Measurements from ENCODE around the gene RAP1B. TPM values are rescaled to one million over a fixed set of nuclear protein-coding genes. Genes with fewer than 3 reads are reported as not detected.
"Not testable (repeated sequence)": the region's sequence is repeated elsewhere in the genome, so short reads cannot be mapped to it uniquely, and the experiment has no call there.

Gene RAP1B
- total RNA-seq, 1 donor = 155 TPM

DNA sequence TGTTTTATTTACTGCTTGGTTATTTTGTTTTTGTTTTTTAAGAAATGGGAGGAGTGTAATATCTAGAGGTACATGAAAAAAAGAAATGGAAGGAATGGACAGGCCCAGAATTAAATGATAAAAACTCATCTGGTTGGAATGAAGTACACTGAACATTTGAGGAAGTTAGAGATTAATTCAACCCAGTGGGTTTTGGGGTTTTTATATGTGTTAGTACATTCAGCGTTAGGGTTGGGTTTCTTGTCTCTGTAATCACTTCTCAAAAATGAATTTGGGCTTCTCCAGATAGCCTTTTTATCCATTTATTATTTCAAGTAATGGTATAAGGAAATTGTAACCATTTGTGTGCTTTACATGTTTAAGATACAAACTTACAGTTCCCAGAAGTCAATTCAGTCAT lies 56.6 kb downstream of the RAP1B start:
- H3K4me3 ChIP-seq (ENCODE audit: low read depth, low read length) = no peak overlapping the region
- DNase-seq (ENCODE audit: low read depth) = no peak
- TF ChIP-seq, protein P1, sequence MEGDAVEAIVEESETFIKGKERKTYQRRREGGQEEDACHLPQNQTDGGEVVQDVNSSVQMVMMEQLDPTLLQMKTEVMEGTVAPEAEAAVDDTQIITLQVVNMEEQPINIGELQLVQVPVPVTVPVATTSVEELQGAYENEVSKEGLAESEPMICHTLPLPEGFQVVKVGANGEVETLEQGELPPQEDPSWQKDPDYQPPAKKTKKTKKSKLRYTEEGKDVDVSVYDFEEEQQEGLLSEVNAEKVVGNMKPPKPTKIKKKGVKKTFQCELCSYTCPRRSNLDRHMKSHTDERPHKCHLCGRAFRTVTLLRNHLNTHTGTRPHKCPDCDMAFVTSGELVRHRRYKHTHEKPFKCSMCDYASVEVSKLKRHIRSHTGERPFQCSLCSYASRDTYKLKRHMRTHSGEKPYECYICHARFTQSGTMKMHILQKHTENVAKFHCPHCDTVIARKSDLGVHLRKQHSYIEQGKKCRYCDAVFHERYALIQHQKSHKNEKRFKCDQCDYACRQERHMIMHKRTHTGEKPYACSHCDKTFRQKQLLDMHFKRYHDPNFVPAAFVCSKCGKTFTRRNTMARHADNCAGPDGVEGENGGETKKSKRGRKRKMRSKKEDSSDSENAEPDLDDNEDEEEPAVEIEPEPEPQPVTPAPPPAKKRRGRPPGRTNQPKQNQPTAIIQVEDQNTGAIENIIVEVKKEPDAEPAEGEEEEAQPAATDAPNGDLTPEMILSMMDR (IDR thresholded peaks at IDR 0.05; ENCODE audit: insufficient read depth, low read depth, low read length) = no peak

DNA sequence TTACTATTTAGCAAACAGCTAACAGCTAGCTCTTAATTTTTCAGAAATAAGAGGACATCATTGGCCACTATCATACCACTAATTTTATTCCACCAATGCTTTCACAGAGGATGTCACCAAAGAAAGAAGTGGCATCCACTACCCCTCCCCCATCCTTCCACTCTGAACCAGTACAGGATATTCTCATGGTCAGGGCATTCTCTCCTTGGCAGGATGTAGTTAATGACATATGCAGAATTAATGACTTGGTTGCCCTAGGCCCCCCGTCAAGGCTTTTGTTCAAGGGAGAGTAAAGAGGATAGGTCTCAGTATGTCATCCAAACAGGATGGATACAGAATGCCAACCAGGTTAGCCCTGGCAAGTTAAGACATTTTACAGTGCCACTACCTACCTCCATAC lies 57.2 kb downstream of the RAP1B start:
- TF ChIP-seq, protein P1 (IDR thresholded peaks at IDR 0.05; ENCODE audit: insufficient read depth, low read depth, low read length) = no peak
- no peak overlapping the region for H3K4me3 ChIP-seq (ENCODE audit: low read depth, low read length)
- no peak for DNase-seq (ENCODE audit: low read depth)

DNA sequence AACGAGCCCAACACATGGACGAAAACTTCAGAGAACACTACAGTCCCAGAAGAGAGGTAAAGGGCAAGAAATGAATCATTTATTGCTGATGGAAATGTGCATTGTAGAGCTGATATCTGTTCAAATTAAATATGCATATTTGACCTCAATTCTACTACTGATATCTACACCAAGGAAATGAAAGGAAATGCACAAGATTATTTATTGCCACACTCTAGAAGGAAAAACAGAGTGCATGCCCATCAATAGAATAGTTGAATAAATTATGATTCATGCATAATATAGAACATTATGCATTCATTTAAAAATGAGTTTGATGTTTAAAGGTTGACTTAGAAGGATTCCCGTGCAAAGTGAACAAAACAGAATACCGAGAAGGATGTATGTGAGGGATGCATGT lies 60.5 kb downstream of the RAP1B start:
- H3K4me3 ChIP-seq (ENCODE audit: low read depth, low read length) = no peak overlapping the region
- TF ChIP-seq, protein P1 (IDR thresholded peaks at IDR 0.05; ENCODE audit: insufficient read depth, low read depth, low read length) = no peak
- DNase-seq (ENCODE audit: low read depth) = no peak

DNA sequence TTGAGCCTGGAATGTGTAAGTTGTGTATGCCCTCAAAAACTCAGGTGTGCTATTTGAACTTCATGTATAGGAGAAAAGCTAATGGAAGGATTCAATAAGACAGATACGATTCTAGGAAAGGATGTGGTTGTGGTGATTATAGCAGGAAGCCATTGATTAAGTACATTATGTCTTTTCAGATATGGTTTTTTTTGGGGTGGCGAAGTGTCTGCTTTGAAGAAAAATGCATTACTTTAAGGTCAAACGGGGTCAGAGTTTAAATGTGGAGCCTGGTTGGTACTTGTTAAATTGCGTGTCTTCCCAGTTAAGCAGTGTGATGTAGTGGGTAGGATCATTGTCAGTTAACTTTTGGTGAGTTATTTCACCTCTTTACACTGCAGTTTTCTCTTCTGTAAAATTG lies 63.1 kb downstream of the RAP1B start:
- no peak for DNase-seq (ENCODE audit: low read depth)
- no peak overlapping the region for H3K4me3 ChIP-seq (ENCODE audit: low read depth, low read length)
- TF ChIP-seq, protein P1 (IDR thresholded peaks at IDR 0.05; ENCODE audit: insufficient read depth, low read depth, low read length) = no peak

DNA sequence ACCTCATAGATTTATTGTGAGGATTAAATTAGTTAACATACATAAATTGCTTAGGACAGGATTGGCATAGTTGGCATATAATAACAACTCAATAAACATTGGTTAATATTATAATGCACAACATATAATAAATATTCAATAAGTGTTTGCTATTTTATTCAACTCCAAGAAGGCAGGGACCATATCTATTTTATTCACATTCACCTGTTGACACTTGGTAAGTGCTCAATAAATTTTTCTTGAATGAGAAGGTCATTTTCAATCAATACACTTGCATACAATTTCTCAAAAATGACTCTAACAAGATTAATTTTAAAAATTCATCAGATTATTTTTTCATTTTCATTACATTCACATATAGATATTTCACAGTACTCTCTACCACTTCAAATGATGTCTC lies 63.7 kb downstream of the RAP1B start:
- TF ChIP-seq, protein P1 (IDR thresholded peaks at IDR 0.05; ENCODE audit: insufficient read depth, low read depth, low read length) = no peak
- DNase-seq (ENCODE audit: low read depth) = no peak
- no peak overlapping the region for H3K4me3 ChIP-seq (ENCODE audit: low read depth, low read length)

DNA sequence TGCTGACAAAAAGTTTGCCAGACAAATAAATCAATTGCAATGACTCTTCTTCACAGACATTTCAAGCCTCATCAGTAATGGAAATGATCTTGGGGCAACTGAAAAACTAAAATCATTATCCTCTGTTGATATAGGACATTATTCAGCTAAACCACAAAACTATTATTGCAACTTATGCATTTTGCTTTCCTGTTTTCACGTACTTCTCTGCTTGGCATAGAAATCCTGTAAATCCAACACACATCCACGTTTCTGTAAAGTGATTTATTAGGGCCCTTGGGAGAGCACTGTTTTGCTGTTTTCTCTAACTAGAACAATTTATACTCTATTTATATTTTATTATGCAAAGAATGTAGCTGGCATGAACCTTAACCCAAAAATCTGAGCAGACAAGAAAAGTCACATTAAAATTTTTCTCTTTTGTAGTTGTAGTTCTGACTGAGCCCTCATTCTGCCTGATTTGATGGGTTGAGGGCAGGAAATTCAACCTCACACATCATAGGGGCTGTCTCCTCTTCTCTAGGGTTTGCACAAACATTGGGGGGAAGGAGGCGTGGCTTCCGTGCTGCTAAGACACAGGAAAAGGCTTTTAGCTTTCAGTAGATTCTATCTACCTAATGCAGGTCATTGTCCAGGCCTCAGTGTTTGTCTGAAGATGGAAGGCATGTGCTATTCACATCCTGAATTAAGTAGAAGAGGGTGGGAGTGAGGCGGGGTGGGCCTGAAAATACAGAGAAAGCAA lies 64.6 kb downstream of the RAP1B start:
- H3K4me3 ChIP-seq (ENCODE audit: low read depth, low read length) = no peak overlapping the region
- TF ChIP-seq, protein P1 (IDR thresholded peaks at IDR 0.05; ENCODE audit: insufficient read depth, low read depth, low read length) = no peak
- no peak for DNase-seq (ENCODE audit: low read depth)

DNA sequence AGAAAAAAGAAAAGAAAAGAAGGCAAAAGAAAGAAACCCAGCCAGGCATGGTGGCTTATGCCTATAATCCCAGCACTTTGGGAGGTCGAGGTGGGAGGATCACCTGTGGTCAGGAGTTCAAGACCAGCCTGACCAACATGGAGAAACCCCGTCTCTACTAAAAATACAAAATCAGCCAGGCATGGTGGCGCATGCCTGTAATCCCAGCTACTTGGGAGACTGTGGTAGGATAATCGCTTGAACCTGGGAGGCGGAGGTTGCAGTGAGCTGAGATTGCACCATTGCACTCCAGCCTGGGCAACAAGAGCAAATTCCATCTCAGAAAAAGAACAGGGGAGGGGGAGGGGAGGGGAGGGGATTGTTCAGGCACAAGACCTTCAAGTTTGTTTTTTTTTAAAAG lies 66.2 kb downstream of the RAP1B start:
- H3K4me3 ChIP-seq (ENCODE audit: low read depth, low read length); DNase-seq (ENCODE audit: low read depth): not testable (repeated sequence)
